Measurements from ENCODE around the gene OSTF1.

- TF ChIP-seq CTCF (IDR thresholded peaks at IDR 0.05) (no peak), POLR2AphosphoS5 (IDR thresholded peaks at IDR 0.05) (no peak)
Observed at GRCh38 chr9:75053869-75054268, 34.4 kb upstream of the OSTF1 start.

Data from prostate gland (tissue), 2 donors.